ENCODE results near the gene GNL3L. TPM values are rescaled to one million over a fixed set of nuclear protein-coding genes. Genes with fewer than 3 reads are reported as not detected.
"Not testable (repeated sequence)": the region's sequence is repeated elsewhere in the genome, so short reads cannot be mapped to it uniquely, and the experiment has no call there.

The GNL3L gene
- polyA plus RNA-seq, 1 experiment = 21.1 TPM

DNA sequence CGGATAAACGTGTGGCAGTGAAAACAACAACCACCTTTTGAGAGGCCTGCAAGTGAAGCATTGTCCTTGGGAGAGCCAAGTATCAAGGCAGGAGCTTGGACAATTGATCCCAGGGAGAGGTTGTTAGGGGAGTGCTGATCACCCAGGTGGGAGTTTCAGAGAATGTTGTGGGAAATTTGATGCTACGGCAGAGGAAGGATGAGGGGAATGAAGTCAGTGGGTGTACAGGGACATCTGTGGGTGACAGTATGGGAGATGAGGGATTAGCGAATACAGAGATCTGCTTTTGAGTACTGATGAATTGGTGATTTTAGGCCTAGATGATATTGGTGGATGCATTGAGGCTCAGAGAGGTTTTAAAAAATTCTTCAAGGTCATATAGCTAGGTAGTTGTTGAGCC is 4.3 kb downstream of the GNL3L start:
- H3K4me3 ChIP-seq (ENCODE audit: low read depth, low read length) = no peak overlapping the region
- H3K27me3 ChIP-seq (ENCODE audit: control insufficient read depth, insufficient read depth, low read length) = no peaks in the 10 kb centered on the region
- TF ChIP-seq, protein P1, sequence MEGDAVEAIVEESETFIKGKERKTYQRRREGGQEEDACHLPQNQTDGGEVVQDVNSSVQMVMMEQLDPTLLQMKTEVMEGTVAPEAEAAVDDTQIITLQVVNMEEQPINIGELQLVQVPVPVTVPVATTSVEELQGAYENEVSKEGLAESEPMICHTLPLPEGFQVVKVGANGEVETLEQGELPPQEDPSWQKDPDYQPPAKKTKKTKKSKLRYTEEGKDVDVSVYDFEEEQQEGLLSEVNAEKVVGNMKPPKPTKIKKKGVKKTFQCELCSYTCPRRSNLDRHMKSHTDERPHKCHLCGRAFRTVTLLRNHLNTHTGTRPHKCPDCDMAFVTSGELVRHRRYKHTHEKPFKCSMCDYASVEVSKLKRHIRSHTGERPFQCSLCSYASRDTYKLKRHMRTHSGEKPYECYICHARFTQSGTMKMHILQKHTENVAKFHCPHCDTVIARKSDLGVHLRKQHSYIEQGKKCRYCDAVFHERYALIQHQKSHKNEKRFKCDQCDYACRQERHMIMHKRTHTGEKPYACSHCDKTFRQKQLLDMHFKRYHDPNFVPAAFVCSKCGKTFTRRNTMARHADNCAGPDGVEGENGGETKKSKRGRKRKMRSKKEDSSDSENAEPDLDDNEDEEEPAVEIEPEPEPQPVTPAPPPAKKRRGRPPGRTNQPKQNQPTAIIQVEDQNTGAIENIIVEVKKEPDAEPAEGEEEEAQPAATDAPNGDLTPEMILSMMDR (IDR thresholded peaks at IDR 0.05; ENCODE audit: insufficient read depth, low read depth, low read length) = no peak
- DNase-seq (ENCODE audit: low read depth) = no peak
- ChIA-PET CTCF (interaction anchor here (1.0 kb wide), 1 partner anchor 52 kb away, joined by 3 read pairs; no protein-coding TSS in a partner anchor), POLR2A (no interaction called here)
- peaks cover 3% of the 10 kb centered on the region for H3K36me3 ChIP-seq (ENCODE audit: control insufficient read depth, insufficient read depth, low read length)

DNA sequence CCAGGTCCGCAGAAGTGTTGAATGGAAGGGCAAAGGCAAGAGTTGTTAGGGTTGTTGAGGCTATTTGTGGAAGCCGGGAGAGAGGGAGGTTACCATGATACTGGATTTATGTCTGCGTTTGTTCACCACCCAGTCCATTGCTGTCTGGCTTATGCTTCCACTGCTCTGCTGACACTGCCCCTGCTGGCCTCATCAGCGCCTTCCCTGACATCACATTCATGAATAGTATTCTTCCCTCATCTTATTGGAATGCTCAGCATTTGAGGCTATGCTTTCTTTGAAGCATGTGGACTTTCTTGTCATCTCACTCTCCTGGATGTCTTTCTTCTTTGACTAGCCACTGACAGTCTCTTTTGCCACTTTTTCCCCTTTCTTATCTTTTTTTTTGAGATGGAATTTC is 10.3 kb downstream of the GNL3L start:
- Histone ChIP-seq H3K4me3 (ENCODE audit: low read depth, low read length) (no peak overlapping the region), H3K36me3 (ENCODE audit: control insufficient read depth, insufficient read depth, low read length) (peaks cover 9% of the 10 kb centered on the region), H3K27me3 (ENCODE audit: control insufficient read depth, insufficient read depth, low read length) (no peaks in the 10 kb centered on the region)
- DNase-seq (ENCODE audit: low read depth) = peak; percentile 22
- ChIA-PET POLR2A (no interaction called here), CTCF (no interaction called here)
- TF ChIP-seq, protein P1 (IDR thresholded peaks at IDR 0.05; ENCODE audit: insufficient read depth, low read depth, low read length) = peak; percentile 24; the same call in 1 of the 2 replicates

DNA sequence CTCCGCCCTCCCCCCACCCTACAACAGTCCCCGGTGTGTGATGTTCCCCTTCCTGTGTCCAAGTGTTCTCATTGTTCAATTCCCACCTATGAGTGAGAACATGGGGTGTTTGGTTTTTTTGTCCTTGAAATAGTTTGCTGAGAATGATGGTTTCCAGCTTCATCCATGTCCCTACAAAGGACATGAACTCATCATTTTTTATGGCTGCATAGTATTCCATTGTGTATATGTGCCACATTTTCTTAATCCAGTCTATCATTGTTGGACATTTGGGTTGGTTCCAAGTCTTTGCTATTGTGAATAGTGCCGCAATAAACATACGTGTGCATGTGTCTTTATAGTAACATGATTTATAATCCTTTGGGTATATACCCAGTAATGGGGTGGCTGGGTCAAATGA is 12.2 kb downstream of the GNL3L start:
- DNase-seq (ENCODE audit: low read depth); H3K36me3 ChIP-seq (ENCODE audit: control insufficient read depth, insufficient read depth, low read length); H3K4me3 ChIP-seq (ENCODE audit: low read depth, low read length); H3K27me3 ChIP-seq (ENCODE audit: control insufficient read depth, insufficient read depth, low read length); POLR2A ChIA-PET; CTCF ChIA-PET: not testable (repeated sequence)

DNA sequence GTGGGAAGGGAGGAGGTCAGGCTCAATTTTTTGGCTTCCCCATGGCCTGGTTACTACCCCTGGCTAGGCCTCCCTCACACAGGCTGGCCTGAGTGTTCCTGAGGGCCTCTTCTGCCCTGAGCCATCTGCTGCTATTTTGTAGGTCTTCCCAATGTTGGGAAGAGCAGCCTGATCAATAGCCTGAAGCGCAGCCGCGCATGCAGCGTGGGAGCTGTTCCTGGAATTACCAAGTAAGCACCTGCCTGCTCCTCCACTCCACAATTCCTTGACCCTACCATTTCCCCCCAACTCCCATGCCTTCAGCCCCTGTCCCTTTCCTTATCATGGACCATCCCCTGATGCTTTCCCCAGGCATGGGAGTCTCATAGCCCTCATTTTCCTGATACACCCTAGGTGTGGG is 20.8 kb downstream of the GNL3L start:
- ChIA-PET POLR2A (no interaction called here), CTCF (no interaction called here)
- Histone ChIP-seq H3K4me3 (ENCODE audit: low read depth, low read length) (no peak overlapping the region), H3K36me3 (ENCODE audit: control insufficient read depth, insufficient read depth, low read length) (peaks cover 17% of the 10 kb centered on the region), H3K27me3 (ENCODE audit: control insufficient read depth, insufficient read depth, low read length) (no peaks in the 10 kb centered on the region)
- TF ChIP-seq, protein P1 (IDR thresholded peaks at IDR 0.05; ENCODE audit: insufficient read depth, low read depth, low read length) = no peak
- DNase-seq (ENCODE audit: low read depth) = no peak

DNA sequence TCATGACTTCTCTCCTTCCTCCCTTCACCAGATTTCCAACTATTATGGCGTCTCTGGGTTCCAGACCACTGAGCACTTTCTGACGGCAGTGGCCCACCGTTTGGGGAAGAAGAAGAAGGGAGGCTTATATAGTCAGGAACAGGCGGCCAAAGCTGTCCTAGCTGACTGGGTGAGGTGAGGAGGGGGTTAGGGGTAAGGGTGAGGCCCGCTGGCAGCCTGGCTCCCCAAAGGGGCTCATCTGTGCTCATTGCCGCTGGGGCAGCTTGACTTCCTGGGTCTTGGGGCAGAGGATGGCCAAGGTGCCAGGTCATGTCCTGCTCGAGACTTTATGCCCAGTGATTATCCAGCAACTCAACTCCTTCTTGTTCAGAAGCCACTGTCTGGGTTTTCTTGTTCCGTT is 21.8 kb downstream of the GNL3L start:
- no peak for DNase-seq (ENCODE audit: low read depth)
- H3K4me3 ChIP-seq (ENCODE audit: low read depth, low read length) = no peak overlapping the region
- POLR2A ChIA-PET = no interaction called here
- peaks cover 17% of the 10 kb centered on the region for H3K36me3 ChIP-seq (ENCODE audit: control insufficient read depth, insufficient read depth, low read length)
- TF ChIP-seq, protein P1 (IDR thresholded peaks at IDR 0.05; ENCODE audit: insufficient read depth, low read depth, low read length) = no peak
- H3K27me3 ChIP-seq (ENCODE audit: control insufficient read depth, insufficient read depth, low read length) = no peaks in the 10 kb centered on the region
- CTCF ChIA-PET = no interaction called here

DNA sequence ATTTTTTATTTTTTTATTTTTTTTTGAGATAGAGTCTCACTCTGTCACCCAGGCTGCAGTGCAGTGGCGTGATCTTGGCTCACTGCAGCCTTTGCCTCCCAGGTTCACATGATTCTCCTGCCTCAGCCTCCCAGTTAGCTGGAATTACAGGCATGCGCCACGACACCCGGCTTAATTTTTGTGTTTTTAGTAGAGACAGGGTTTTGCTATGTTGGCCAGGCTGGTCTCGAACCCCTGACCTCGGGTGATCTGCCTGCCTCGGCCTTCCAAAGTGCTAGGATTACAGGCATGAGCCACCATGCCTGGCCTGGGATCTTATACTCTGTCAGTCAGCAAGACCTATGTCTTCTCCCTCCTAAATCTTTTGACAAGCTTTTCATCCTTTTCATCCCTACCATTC is 25.0 kb downstream of the GNL3L start:
- POLR2A ChIA-PET; H3K4me3 ChIP-seq (ENCODE audit: low read depth, low read length); CTCF ChIA-PET; H3K27me3 ChIP-seq (ENCODE audit: control insufficient read depth, insufficient read depth, low read length); DNase-seq (ENCODE audit: low read depth): not testable (repeated sequence)
- H3K36me3 ChIP-seq (ENCODE audit: control insufficient read depth, insufficient read depth, low read length) = peaks cover 11% of the 10 kb centered on the region

Data from BJ (cell line).